ENCODE data around the gene FFAR1.
"Not testable (repeated sequence)": the region's sequence is repeated elsewhere in the genome, so short reads cannot be mapped to it uniquely, and the experiment has no call there.

The FFAR1 gene

GRCh38 chr19:35341565-35342225 lies 6.0 kb upstream of the FFAR1 start:
- DNase-seq (ENCODE audit: low spot score): no peak

GRCh38 chr19:35342430-35342829 lies 5.3 kb upstream of the FFAR1 start:
- DNase-seq (ENCODE audit: low spot score): no peak

GRCh38 chr19:35344511-35345031 lies 3.1 kb upstream of the FFAR1 start:
- no peak for DNase-seq (ENCODE audit: low spot score)

GRCh38 chr19:35345671-35346111 lies 2.0 kb upstream of the FFAR1 start:
- no peak for DNase-seq (ENCODE audit: low spot score)

- no peak for DNase-seq (ENCODE audit: low spot score)
Observed at GRCh38 chr19:35346193-35347052, 1.3 kb upstream of the FFAR1 start.

GRCh38 chr19:35347930-35348298 lies 212 bp downstream of the FFAR1 start:
- no peak for DNase-seq (ENCODE audit: low spot score)

- no peak for DNase-seq (ENCODE audit: low spot score)
Observed at GRCh38 chr19:35348911-35349611, 1.4 kb downstream of the FFAR1 start.

- DNase-seq (ENCODE audit: low spot score): no peak
Observed at GRCh38 chr19:35349614-35350521, 2.2 kb downstream of the FFAR1 start.

- DNase-seq (ENCODE audit: low spot score): no peak
Observed at GRCh38 chr19:35350591-35350990, 2.9 kb downstream of the FFAR1 start.

GRCh38 chr19:35351411-35352176 lies 3.9 kb downstream of the FFAR1 start:
- DNase-seq (ENCODE audit: low spot score): no peak

- no peak for DNase-seq (ENCODE audit: low spot score)
Observed at GRCh38 chr19:35352177-35352447, 4.4 kb downstream of the FFAR1 start.

- peak; percentile 61 for DNase-seq (ENCODE audit: low spot score)
Observed at GRCh38 chr19:35352448-35353304, 5.0 kb downstream of the FFAR1 start.

- DNase-seq (ENCODE audit: low spot score): no peak
Observed at GRCh38 chr19:35353635-35354034, 5.9 kb downstream of the FFAR1 start.

- DNase-seq (ENCODE audit: low spot score): no peak
Observed at GRCh38 chr19:35354898-35355297, 7.2 kb downstream of the FFAR1 start.

GRCh38 chr19:35355791-35356460 lies 8.2 kb downstream of the FFAR1 start:
- DNase-seq (ENCODE audit: low spot score): no peak

- DNase-seq (ENCODE audit: low spot score): no peak
Observed at GRCh38 chr19:35357867-35358573, 10.3 kb downstream of the FFAR1 start, which contains the start of gene FFAR3. Gene FFAR3 (plus strand): TSS chr19:35358460. CDS start chr19:35358891, 431 bp downstream.

GRCh38 chr19:35358834-35359233 lies 11.1 kb downstream of the FFAR1 start:
- DNase-seq (ENCODE audit: low spot score): not testable (repeated sequence)

- not testable (repeated sequence) for DNase-seq (ENCODE audit: low spot score)
Observed at GRCh38 chr19:35359395-35359794, 11.7 kb downstream of the FFAR1 start.

GRCh38 chr19:35360081-35360480 lies 12.4 kb downstream of the FFAR1 start:
- not testable (repeated sequence) for DNase-seq (ENCODE audit: low spot score)
